Sigmoid colon (tissue), 7 donors: ENCODE data around the gene SDHA. TPM values are rescaled to one million over a fixed set of nuclear protein-coding genes. Genes with fewer than 3 reads are reported as not detected.

ENCODE experiments used
- DNase-seq: peaks from one replicate; pipeline ENCODE4 v3.0.0-alpha.2; 2019
- H3K27ac ChIP-seq, 4 donors: fragments of 200-600 bp; sonication (generic); one replicate each; pipeline ENCODE4 v1.5.1; 2016 to 2019; ENCODE audit warnings: mild to moderate bottlenecking in 1 of 4
- H3K27me3 ChIP-seq, 3 donors: fragments of 200-600 bp; sonication (generic); one replicate each; pipeline ENCODE4 v1.5.1; 2019; ENCODE audit warnings: mild to moderate bottlenecking in 1 of 3
- H3K36me3 ChIP-seq, 4 donors: fragments of 200-600 bp; sonication (generic); one replicate each; pipeline ENCODE4 v1.5.1; 2016 to 2019
- H3K4me1 ChIP-seq, 4 donors: fragments of 200-600 bp; sonication (generic); one replicate each; pipeline ENCODE4 v1.5.1; 2017 to 2019
- H3K4me3 ChIP-seq, 4 donors: fragments of 200-600 bp; sonication (generic); one replicate each; pipeline ENCODE4 v1.5.1; 2017 to 2019; ENCODE audit warnings: mild to moderate bottlenecking in 2 of 4, moderate library complexity in 1 of 4
- H3K9me3 ChIP-seq, 4 donors: fragments of 200-600 bp in 3 of 4; sonication (generic) in 3 of 4; one replicate each; pipeline versions ENCODE4 v1.5.1 to v1.6.1; 2013 to 2019
- EP300 ChIP-seq, 4 donors: sonication (generic); formaldehyde crosslinking; IDR thresholded peaks; one replicate each; pipeline ENCODE4 v1.6.1; 2017; ENCODE audit warnings: antibody characterized with exemption in 4 of 4
- POLR2A ChIP-seq, 2 donors: fragments of 450-650 bp; IDR thresholded peaks; one replicate each; pipeline ENCODE4 v1.6.1; 2016; ENCODE audit warnings: antibody characterized with exemption in 2 of 2, mild to moderate bottlenecking in 2 of 2, moderate library complexity in 2 of 2
- POLR2AphosphoS5 ChIP-seq, 4 donors: sonication (generic); formaldehyde crosslinking; IDR thresholded peaks; one replicate each; pipeline ENCODE4 v1.6.1; 2017; ENCODE audit warnings: antibody characterized with exemption in 4 of 4
- WGBS, 2 donors: extraction: QIAGEN DNeasy Blood & Tissue Kit; methylation state at CpG; one replicate each; pipeline ENCODE4 v1.1.7; 2013; 5-methylcytosine and 5-hydroxymethylcytosine counted together
- intact Hi-C: fragments of 100-400 bp; cut with DNase I; formaldehyde crosslinking; loops from one replicate; pipeline ENCODE4 v1.15.1; 2023
- polyA plus RNA-seq, 3 donors: library from polyadenylated mRNA; stranded (reverse); fragments of 200-250 nt; gene quantifications; one replicate each; pipeline ENCODE4 v1.2.3, GENCODE V29; 2013
- total RNA-seq, 4 donors: library from RNA; depleted of rRNA; stranded (reverse); fragments of >200 nt; gene quantifications; one replicate each; pipeline ENCODE4 v1.1.0, GENCODE V29; 2016
- TF ChIP-seq, protein P1 (sequence below), 4 experiments: fragments of 450-650 bp in 3 of 4; fragments of 200-600 bp in 1 of 4; IDR thresholded peaks; one replicate each; pipeline ENCODE4 v1.5.1; 2016 to 2019; ENCODE audit warnings: antibody characterized with exemption in 4 of 4, mild to moderate bottlenecking in 3 of 4, moderate library complexity in 2 of 4
- donor health status: healthy with polysubstance abuse.
- donor health status: Bipolar disorder and iron deficiency.
- donor health status: healthy.

The SDHA gene
- total and polyA plus RNA-seq, 7 donors, result 72.7 to 290 (median 87.0) TPM

DNA sequence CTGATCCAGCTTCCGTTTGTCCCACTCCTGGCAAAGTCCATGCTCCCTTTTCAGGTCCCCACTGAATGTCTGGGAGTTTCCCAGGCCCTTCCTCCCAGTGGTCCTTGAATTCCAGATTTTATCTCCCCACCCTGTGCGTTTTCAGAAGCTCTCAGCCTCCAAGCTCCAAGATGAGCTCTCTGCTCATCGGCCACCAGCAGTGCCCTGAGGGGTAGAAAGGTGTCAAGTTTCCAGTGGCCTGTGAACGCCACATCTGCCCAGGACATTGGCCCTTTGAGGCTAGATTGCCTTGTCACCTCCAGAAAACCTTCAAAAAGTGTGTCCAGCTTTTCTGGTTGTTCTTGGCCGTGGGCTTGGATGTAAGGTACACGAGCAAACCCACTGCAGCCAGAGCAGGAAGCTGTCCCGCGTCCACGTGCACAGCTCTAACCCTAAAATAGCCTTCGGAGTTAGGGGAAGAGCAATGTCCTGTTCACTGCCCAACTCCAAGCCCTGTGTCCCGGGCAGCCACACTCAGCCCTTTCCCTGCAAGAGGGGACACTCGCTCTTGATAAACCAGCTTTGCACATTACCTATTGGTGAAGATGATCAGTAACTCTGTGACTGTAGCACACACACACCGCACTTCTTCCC is 37.7 kb upstream of the SDHA start:
- Histone ChIP-seq H3K4me1 (peaks cover 0 to 15% (median 10%) of the 10 kb centered on the region in 4 donors), H3K27me3 (no peaks in the 10 kb centered on the region), H3K9me3 (no peaks in the 10 kb centered on the region), H3K4me3 (no peak overlapping the region), H3K27ac (no peak overlapping the region), H3K36me3 (no peaks in the 10 kb centered on the region)
- no peak for TF ChIP-seq POLR2AphosphoS5 (IDR thresholded peaks at IDR 0.05)
- TF ChIP-seq, protein P1, sequence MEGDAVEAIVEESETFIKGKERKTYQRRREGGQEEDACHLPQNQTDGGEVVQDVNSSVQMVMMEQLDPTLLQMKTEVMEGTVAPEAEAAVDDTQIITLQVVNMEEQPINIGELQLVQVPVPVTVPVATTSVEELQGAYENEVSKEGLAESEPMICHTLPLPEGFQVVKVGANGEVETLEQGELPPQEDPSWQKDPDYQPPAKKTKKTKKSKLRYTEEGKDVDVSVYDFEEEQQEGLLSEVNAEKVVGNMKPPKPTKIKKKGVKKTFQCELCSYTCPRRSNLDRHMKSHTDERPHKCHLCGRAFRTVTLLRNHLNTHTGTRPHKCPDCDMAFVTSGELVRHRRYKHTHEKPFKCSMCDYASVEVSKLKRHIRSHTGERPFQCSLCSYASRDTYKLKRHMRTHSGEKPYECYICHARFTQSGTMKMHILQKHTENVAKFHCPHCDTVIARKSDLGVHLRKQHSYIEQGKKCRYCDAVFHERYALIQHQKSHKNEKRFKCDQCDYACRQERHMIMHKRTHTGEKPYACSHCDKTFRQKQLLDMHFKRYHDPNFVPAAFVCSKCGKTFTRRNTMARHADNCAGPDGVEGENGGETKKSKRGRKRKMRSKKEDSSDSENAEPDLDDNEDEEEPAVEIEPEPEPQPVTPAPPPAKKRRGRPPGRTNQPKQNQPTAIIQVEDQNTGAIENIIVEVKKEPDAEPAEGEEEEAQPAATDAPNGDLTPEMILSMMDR (IDR thresholded peaks at IDR 0.05), result no peak
- TF ChIP-seq POLR2A (IDR thresholded peaks at IDR 0.05), result no peak
- TF ChIP-seq EP300 (IDR thresholded peaks at IDR 0.05), result no peak
- 76 to 77% methylated on average over 13 of the region's 13 CpGs for WGBS, 2 donors
- DNase-seq, result peak; percentile 12
- intact Hi-C loops, result no loop called here

DNA sequence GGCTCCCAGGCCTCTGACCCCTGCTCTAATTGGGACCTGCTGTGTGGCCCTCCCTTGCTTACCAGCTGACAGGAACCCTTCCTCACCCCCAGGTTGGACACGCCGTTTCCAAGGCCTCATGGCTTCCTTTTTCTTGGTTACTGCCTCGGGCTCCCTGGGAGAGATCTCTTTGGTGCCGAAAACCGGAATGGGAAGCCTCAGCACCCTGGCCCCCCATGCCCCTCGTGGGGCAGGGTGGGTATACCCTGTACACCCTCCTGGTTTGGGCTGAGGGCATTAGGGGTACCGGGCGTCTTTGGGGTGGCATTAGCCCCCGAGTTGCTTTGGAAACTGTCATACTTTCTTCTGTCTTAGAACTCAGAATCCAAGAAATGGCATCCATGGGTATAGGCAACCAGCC is 37.0 kb upstream of the SDHA start:
- Histone ChIP-seq H3K27ac (no peak overlapping the region), H3K4me3 (no peak overlapping the region), H3K27me3 (no peaks in the 10 kb centered on the region), H3K9me3 (no peaks in the 10 kb centered on the region), H3K36me3 (no peaks in the 10 kb centered on the region), H3K4me1 (peaks cover 0 to 20% (median 16%) of the 10 kb centered on the region in 4 donors)
- WGBS, 2 donors, result 88 to 89% methylated on average over 9 of the region's 9 CpGs
- peak; percentile 30 for DNase-seq
- TF ChIP-seq POLR2AphosphoS5 (IDR thresholded peaks at IDR 0.05) (no peak), POLR2A (IDR thresholded peaks at IDR 0.05) (no peak), EP300 (IDR thresholded peaks at IDR 0.05) (no peak)
- TF ChIP-seq, protein P1 (IDR thresholded peaks at IDR 0.05), result no peak
- intact Hi-C loops, result no loop called here

DNA sequence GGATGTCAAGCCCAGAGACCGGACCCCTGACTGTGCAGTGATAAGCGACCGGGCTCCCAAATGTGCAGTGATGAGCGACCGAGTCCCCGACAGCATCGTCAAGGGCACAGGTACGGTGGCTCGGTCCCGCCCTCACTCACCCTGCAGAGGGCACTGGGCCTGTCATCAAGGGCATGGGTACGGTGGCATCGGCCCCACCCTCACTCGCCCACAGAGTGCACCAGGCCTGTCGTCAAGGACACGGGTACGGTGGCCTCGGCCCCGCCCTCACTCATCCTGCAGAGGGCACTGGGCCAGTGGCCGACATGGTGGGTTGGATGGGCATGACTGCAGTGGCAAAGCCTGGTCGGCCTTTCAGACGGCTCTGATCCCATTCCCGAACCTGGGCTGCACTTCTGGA is 36.6 kb upstream of the SDHA start:
- no peak overlapping the region for H3K27ac ChIP-seq
- peaks cover 0 to 20% (median 16%) of the 10 kb centered on the region in 4 donors for H3K4me1 ChIP-seq
- H3K27me3 ChIP-seq, result no peaks in the 10 kb centered on the region
- H3K36me3 ChIP-seq, result no peaks in the 10 kb centered on the region
- no peak overlapping the region for H3K4me3 ChIP-seq
- WGBS, 2 donors, result 79 to 95% methylated on average over 22 of the region's 22 CpGs
- no peaks in the 10 kb centered on the region for H3K9me3 ChIP-seq
- no peak for TF ChIP-seq EP300 (IDR thresholded peaks at IDR 0.05)
- TF ChIP-seq, protein P1 (IDR thresholded peaks at IDR 0.05), result no peak
- no peak for TF ChIP-seq POLR2AphosphoS5 (IDR thresholded peaks at IDR 0.05)
- TF ChIP-seq POLR2A (IDR thresholded peaks at IDR 0.05), result no peak
- DNase-seq, result no peak
- intact Hi-C loops, result no loop called here

DNA sequence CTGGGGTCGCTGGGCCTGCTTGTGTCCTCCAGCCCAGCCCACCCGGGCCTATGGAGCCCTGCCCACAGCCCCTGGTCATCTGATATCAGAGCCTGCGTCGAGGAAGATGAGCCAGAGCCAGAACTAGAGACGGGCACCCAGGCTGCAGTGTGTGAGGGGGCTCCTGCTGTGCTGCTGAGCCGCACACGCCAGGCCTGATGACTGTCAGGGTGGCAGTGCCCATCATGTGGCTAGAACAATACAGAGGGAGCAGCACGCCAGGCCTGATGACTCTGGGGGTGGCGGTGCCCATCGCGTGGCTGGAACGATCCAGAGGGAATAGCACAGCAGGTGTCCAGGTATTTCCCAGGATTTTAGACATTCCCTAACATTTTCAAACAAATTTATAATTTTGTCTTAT is 36.0 kb upstream of the SDHA start:
- intact Hi-C loops, result no loop called here
- no peaks in the 10 kb centered on the region for H3K27me3 ChIP-seq
- WGBS, 2 donors, result 92 to 95% methylated on average over 12 of the region's 12 CpGs
- no peak overlapping the region for H3K4me3 ChIP-seq
- H3K27ac ChIP-seq, result no peak overlapping the region
- DNase-seq, result no peak
- no peaks in the 10 kb centered on the region for H3K9me3 ChIP-seq
- H3K4me1 ChIP-seq, result peaks cover 0 to 20% (median 16%) of the 10 kb centered on the region in 4 donors
- TF ChIP-seq, protein P1 (IDR thresholded peaks at IDR 0.05), result no peak
- TF ChIP-seq POLR2A (IDR thresholded peaks at IDR 0.05), result no peak
- TF ChIP-seq EP300 (IDR thresholded peaks at IDR 0.05), result no peak
- no peak for TF ChIP-seq POLR2AphosphoS5 (IDR thresholded peaks at IDR 0.05)
- H3K36me3 ChIP-seq, result no peaks in the 10 kb centered on the region

DNA sequence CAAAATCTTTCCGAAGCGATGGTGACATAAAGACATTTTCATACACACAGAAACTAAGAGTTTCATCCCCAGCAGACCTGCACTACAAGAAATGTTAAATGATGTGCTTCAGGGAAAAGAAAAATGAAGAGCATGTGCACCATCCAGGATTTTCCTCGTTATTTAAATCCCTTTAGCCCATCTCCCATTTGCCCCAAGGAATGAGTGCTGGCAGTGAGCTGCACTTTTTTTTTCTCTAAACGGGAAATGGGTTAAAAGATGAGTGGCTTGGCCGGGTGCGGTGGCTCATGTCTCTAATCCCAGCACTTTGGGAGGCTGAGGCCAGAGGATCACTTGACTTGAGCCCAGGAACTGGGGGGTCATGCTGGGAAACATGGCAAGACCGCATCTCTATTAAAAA is 33.6 kb upstream of the SDHA start:
- peaks cover 0 to 32% (median 28%) of the 10 kb centered on the region in 4 donors for H3K4me1 ChIP-seq
- TF ChIP-seq, protein P1 (IDR thresholded peaks at IDR 0.05), result no peak
- TF ChIP-seq EP300 (IDR thresholded peaks at IDR 0.05) (no peak), POLR2AphosphoS5 (IDR thresholded peaks at IDR 0.05) (no peak), POLR2A (IDR thresholded peaks at IDR 0.05) (no peak)
- no peaks in the 10 kb centered on the region for H3K27me3 ChIP-seq
- H3K27ac ChIP-seq, result peak overlapping the region in 3 of 4 donors; percentile 39 to 55 (median 44)
- no peaks in the 10 kb centered on the region for H3K36me3 ChIP-seq
- no peak overlapping the region for H3K4me3 ChIP-seq
- H3K9me3 ChIP-seq, result no peaks in the 10 kb centered on the region
- peak; percentile 9 for DNase-seq
- intact Hi-C loops, result no loop called here
- 75 to 85% methylated on average over 7 of the region's 7 CpGs for WGBS, 2 donors
